Measurements from ENCODE around the gene COX7A2L. TPM values are rescaled to one million over a fixed set of nuclear protein-coding genes. Genes with fewer than 3 reads are reported as not detected.
"Not testable (repeated sequence)": the region's sequence is repeated elsewhere in the genome, so short reads cannot be mapped to it uniquely, and the experiment has no call there.

Gene COX7A2L
- total and polyA plus RNA-seq, 2 donors (not counting 1 experiment from before 2014, with no cell fraction given): 39.4 to 66.7 TPM

- H2AFZ ChIP-seq (ENCODE audit: insufficient read depth, low read depth, low read length, poor library complexity, severe bottlenecking); H3K4me1 Mint-ChIP-seq; H3K4me1 ChIP-seq (ENCODE audit: control insufficient read depth in 2 of 2, insufficient read depth in 2 of 2, low read length in 2 of 2); H3K27ac Mint-ChIP-seq; ATAC-seq (ENCODE audit: low read depth); H3K4me3 Mint-ChIP-seq; H4K20me1 ChIP-seq (ENCODE audit: control insufficient read depth, insufficient read depth, low read length, poor library complexity, severe bottlenecking); H3K27ac ChIP-seq (ENCODE audit: low read length in 2 of 2); H3K9me3 ChIP-seq (ENCODE audit: control extremely low read depth in 1 of 3, control insufficient read depth in 2 of 3, insufficient read depth in 1 of 3, low read length in 2 of 3); H3K9me3 Mint-ChIP-seq (ENCODE audit: insufficient read depth); DNase-seq; H3K27me3 ChIP-seq (replicated peaks in 1 of 4; ENCODE audit: control extremely low read depth in 1 of 4, control insufficient read depth in 3 of 4, insufficient read depth in 4 of 4, low read length in 3 of 4); H3K4me2 ChIP-seq (replicated peaks; ENCODE audit: low read depth, low read length, poor library complexity, severe bottlenecking); POLR2A ChIA-PET; H3K79me2 ChIP-seq (ENCODE audit: control insufficient read depth, insufficient read depth, low read length); H3K4me3 ChIP-seq (ENCODE audit: control extremely low read depth in 1 of 5, extremely low read depth in 1 of 5, insufficient read depth in 1 of 5, low read depth in 2 of 5, low read length in 4 of 5); H3K9ac ChIP-seq (ENCODE audit: low read length); CTCF ChIA-PET; H3K27me3 Mint-ChIP-seq: not testable (repeated sequence)
- H3K36me3 ChIP-seq (replicated peaks in 1 of 2; ENCODE audit: control extremely low read depth in 1 of 2, control insufficient read depth in 1 of 2, extremely low read depth in 1 of 2, insufficient read depth in 2 of 2, low read length in 1 of 2): peaks cover 22 to 47% of the 10 kb centered on the region in 2 experiments
- intact Hi-C loops (cut with micrococcal nuclease): loop anchor here (5.0 kb wide), 1 partner anchor 38 kb away; no protein-coding TSS in a partner anchor
- WGBS (ENCODE audit: insufficient coverage): 100% methylated on average over 6 of the region's 6 CpGs
These were observed 26.2 kb downstream of the COX7A2L start for GRCh38 chr2:42334865-42335264.

- H3K27ac ChIP-seq (ENCODE audit: low read length in 2 of 2): no peak overlapping the region
- Mint-ChIP-seq H3K27ac (no peak overlapping the region), H3K4me1 (no peaks in the 10 kb centered on the region), H3K9me3 (ENCODE audit: insufficient read depth) (no peaks in the 10 kb centered on the region), H3K27me3 (no peaks in the 10 kb centered on the region), H3K4me3 (no peak overlapping the region)
- no peaks in the 10 kb centered on the region for H3K4me1 ChIP-seq (ENCODE audit: control insufficient read depth in 2 of 2, insufficient read depth in 2 of 2, low read length in 2 of 2)
- ChIA-PET CTCF (interaction anchor here (1.0 kb wide), 1 partner anchor 329 kb away, joined by 3 read pairs; no protein-coding TSS in a partner anchor), POLR2A (no interaction called here)
- ATAC-seq (ENCODE audit: low read depth) (no peak), DNase-seq (no peak)
- H3K27me3 ChIP-seq (replicated peaks in 1 of 4; ENCODE audit: control extremely low read depth in 1 of 4, control insufficient read depth in 3 of 4, insufficient read depth in 4 of 4, low read length in 3 of 4): no peaks in the 10 kb centered on the region
- H4K20me1 ChIP-seq (ENCODE audit: control insufficient read depth, insufficient read depth, low read length, poor library complexity, severe bottlenecking): no peaks in the 10 kb centered on the region
- no peak overlapping the region for H3K4me3 ChIP-seq (ENCODE audit: control extremely low read depth in 1 of 5, extremely low read depth in 1 of 5, insufficient read depth in 1 of 5, low read depth in 2 of 5, low read length in 4 of 5)
- TF ChIP-seq CTCF (IDR thresholded peaks at IDR 0.05) (no peak), EZH2 (IDR thresholded peaks at IDR 0.05; ENCODE audit: borderline replicate concordance, insufficient read depth, low read depth, low read length, poor library complexity, severe bottlenecking) (no peak)
- H3K79me2 ChIP-seq (ENCODE audit: control insufficient read depth, insufficient read depth, low read length): no peaks in the 10 kb centered on the region
- H3K9me3 ChIP-seq (ENCODE audit: control extremely low read depth in 1 of 3, control insufficient read depth in 2 of 3, insufficient read depth in 1 of 3, low read length in 2 of 3): peaks cover 0 to 9% (median 0%) of the 10 kb centered on the region in 3 donors
- H3K36me3 ChIP-seq (replicated peaks in 1 of 2; ENCODE audit: control extremely low read depth in 1 of 2, control insufficient read depth in 1 of 2, extremely low read depth in 1 of 2, insufficient read depth in 2 of 2, low read length in 1 of 2): peaks cover 27 to 53% of the 10 kb centered on the region in 2 experiments
- intact Hi-C loops (cut with micrococcal nuclease): loop anchor here (5.0 kb wide), 1 partner anchor 37 kb away; no protein-coding TSS in a partner anchor
- no peak overlapping the region for H2AFZ ChIP-seq (ENCODE audit: insufficient read depth, low read depth, low read length, poor library complexity, severe bottlenecking)
- H3K9ac ChIP-seq (ENCODE audit: low read length): no peak overlapping the region
- no CpG with 5 or more reads among the region's 3 CpGs for WGBS (ENCODE audit: insufficient coverage)
- H3K4me2 ChIP-seq (replicated peaks; ENCODE audit: low read depth, low read length, poor library complexity, severe bottlenecking): no peak overlapping the region
These were observed 26.8 kb downstream of the COX7A2L start for GRCh38 chr2:42334220-42334619.
